HepG2 (cell line): Measurements from ENCODE around the gene IFNE. TPM values are rescaled to one million over a fixed set of nuclear protein-coding genes. Genes with fewer than 3 reads are reported as not detected.

Source experiments
- ATAC-seq: fragments of 200-7000 bp; cut with Tn5 transposase; 3 replicates; pipeline ENCODE4 v1.9.1; 2020; ENCODE audit warnings: mild to moderate bottlenecking, moderate library complexity
- BruUV-seq: library from RNA; stranded (reverse); fragments of 400-500 nt; replicated peaks from 2 replicates; lab custom pipeline; 2021; lab: Mats Ljungman, UMichigan
- CTCF ChIA-PET: fragments of 300-600 bp; formaldehyde crosslinking; extraction: SDS; loops from one replicate; lab custom pipeline; 2021; ENCODE audit warnings: low total read pairs, inconsistent platforms, low intra/inter-chr PET ratio; lab: Yijun Ruan, JAX
- POLR2A ChIA-PET: fragments of 350-600 bp; sonication (Branson Sonifier 250); formaldehyde crosslinking; loops from one replicate; lab custom pipeline; 2020; ENCODE audit warnings: antibody characterized with exemption, inconsistent platforms; lab: Yijun Ruan, JAX
- DNase-seq: peaks from one replicate; pipeline ENCODE4 v3.0.0-alpha.2; 2015; ENCODE audit warnings: low spot score
- FAIRE-seq: peaks from 3 replicates; lab custom pipeline; 2011; peaks lifted over from hg19 to GRCh38; lab: Jason Lieb, UNC
- H2AFZ ChIP-seq: one replicate; pipeline ENCODE4 v1.6.1; 2011; ENCODE audit warnings: low read length, inconsistent platforms
- H3K27ac ChIP-seq: fragments of 300-600 bp; 3 replicates; pipeline ENCODE4 v1.8.0; 2011; ENCODE audit warnings: mixed run types, mild to moderate bottlenecking, mixed read lengths, low read length, inconsistent platforms; ENCODE audit not compliant: insufficient read depth; ENCODE audit errors: extremely low read length
- H3K27me3 ChIP-seq, 2 experiments: fragments of 200-600 bp in 1 of 2; 2 replicates in 1 of 2; 3 replicates in 1 of 2; pipeline versions ENCODE4 v1.6.0 to v1.8.0; 2011; ENCODE audit warnings: low read length in 2 of 2, mild to moderate bottlenecking in 2 of 2, moderate library complexity in 2 of 2, inconsistent platforms in 1 of 2; ENCODE audit not compliant: insufficient read depth in 2 of 2, control insufficient read depth in 1 of 2
- H3K36me3 ChIP-seq, 2 experiments: fragments of 200-600 bp in 1 of 2; replicated peaks in 1 of 2; 2 replicates in 1 of 2; 3 replicates in 1 of 2; pipeline versions ENCODE4 v1.5.1 to v1.8.0; 2011; ENCODE audit warnings: low read length in 2 of 2, inconsistent platforms in 1 of 2; ENCODE audit not compliant: insufficient read depth in 2 of 2, control insufficient read depth in 1 of 2
- H3K4me1 ChIP-seq: 2 replicates; pipeline ENCODE4 v1.5.1; 2012; ENCODE audit warnings: low read length, inconsistent platforms; ENCODE audit not compliant: insufficient read depth
- H3K4me2 ChIP-seq: 2 replicates; pipeline ENCODE4 v1.6.0; 2011; ENCODE audit warnings: low read depth, low read length, inconsistent platforms
- H3K4me3 ChIP-seq, 3 experiments: fragments of 200-600 bp in 1 of 3; sonication (generic), shearing (Covaris generic) in 1 of 3; replicated peaks in 1 of 3; 2 replicates each; pipeline ENCODE4 v1.5.1; 2011 to 2016; ENCODE audit warnings: low read length in 3 of 3, inconsistent platforms in 2 of 3, low read depth in 2 of 3, mild to moderate bottlenecking in 2 of 3, control low read depth in 1 of 3, mixed read lengths in 1 of 3; ENCODE audit not compliant: insufficient read depth in 1 of 3
- H3K79me2 ChIP-seq: one replicate; pipeline ENCODE4 v1.6.1; 2011; ENCODE audit warnings: low read length, inconsistent platforms; ENCODE audit not compliant: insufficient read depth
- H3K9ac ChIP-seq: 2 replicates; pipeline ENCODE4 v1.6.0; 2011; ENCODE audit warnings: mild to moderate bottlenecking, low read depth, low read length, inconsistent platforms; ENCODE audit not compliant: insufficient read depth
- H3K9me3 ChIP-seq: 2 replicates; pipeline ENCODE4 v1.5.1; 2012; ENCODE audit warnings: mild to moderate bottlenecking, low read length
- H4K20me1 ChIP-seq: 2 replicates; pipeline ENCODE4 v1.6.0; 2011; ENCODE audit warnings: inconsistent platforms, mild to moderate bottlenecking, low read length, moderate library complexity; ENCODE audit not compliant: insufficient read depth
- ARNTL ChIP-seq: sonication (generic); formaldehyde crosslinking; IDR thresholded peaks from 2 replicates; pipeline ENCODE4 v1.4.0; 2020; ENCODE audit warnings: mild to moderate bottlenecking, missing genetic modification reagents
- KDM2A ChIP-seq: sonication (generic); formaldehyde crosslinking; IDR thresholded peaks from 2 replicates; pipeline ENCODE4 v1.4.0; 2020; ENCODE audit warnings: low read depth, missing genetic modification reagents, borderline replicate concordance
- ZBTB38 ChIP-seq: sonication (generic); formaldehyde crosslinking; IDR thresholded peaks from 2 replicates; pipeline ENCODE4 v1.5.1; 2020; ENCODE audit warnings: mild to moderate bottlenecking, missing genetic modification reagents
- ZBTB42 ChIP-seq: sonication (generic); formaldehyde crosslinking; IDR thresholded peaks from 2 replicates; pipeline ENCODE4 v1.5.0; 2020; ENCODE audit warnings: mild to moderate bottlenecking, missing genetic modification reagents
- WGBS: methylation state at CpG from one replicate; pipeline ENCODE4 v1.1.6; 2017; ENCODE audit warnings: low lambda C conversion rate; 5-methylcytosine and 5-hydroxymethylcytosine counted together
- in situ Hi-C: cut with HindIII; loops from 2 replicates; pipeline ENCODE4 v1.10.0; 2017; ENCODE audit warnings: low pct_unique_long_range_greater_than_20kb; ENCODE audit not compliant: extremely low pct_ligation_motif_present
- intact Hi-C: fragments of 100-400 bp; cut with micrococcal nuclease; formaldehyde crosslinking; loops from one replicate; pipeline ENCODE4 v1.10.0; 2022; ENCODE audit not compliant: unreplicated experiment
- polyA plus RNA-seq, 8 experiments: library from polyadenylated mRNA; depleted of rRNA in 3 of 8; stranded (reverse) in 7 of 8; unstranded in 1 of 8; fragments of >200 nt; fragmentation: Illumina TruSeq in 4 of 8; extraction: Trizol in 4 of 8; gene quantifications; 2 replicates each; pipeline versions ENCODE4 v1.2.1 to v1.2.3, GENCODE V29; 2011 to 2016; ENCODE audit warnings: low read depth in 4 of 8, missing spikeins in 1 of 8, mixed read lengths in 1 of 8; ENCODE audit not compliant: insufficient read depth in 1 of 8
- total RNA-seq, 5 experiments: library from RNA; depleted of rRNA; stranded (reverse); fragments of >200 nt; fragmentation: Illumina TruSeq; extraction: Trizol; gene quantifications; 2 replicates each; pipeline ENCODE4 v1.2.3, GENCODE V29; 2016; ENCODE audit warnings: low read depth in 1 of 5
- TF ChIP-seq, protein P1 (sequence below): sonication (generic); formaldehyde crosslinking; IDR thresholded peaks from 2 replicates; pipeline ENCODE4 v1.4.0; 2020; ENCODE audit warnings: mild to moderate bottlenecking, low read depth, missing genetic modification reagents
- TF ChIP-seq, protein P2 (sequence below): sonication (generic); formaldehyde crosslinking; IDR thresholded peaks from 2 replicates; pipeline ENCODE4 v1.4.0; 2020; ENCODE audit warnings: missing genetic modification reagents, mild to moderate bottlenecking, borderline replicate concordance
- TF ChIP-seq, protein P3 (sequence below): sonication (generic); formaldehyde crosslinking; IDR thresholded peaks from 2 replicates; pipeline ENCODE4 v1.4.0; 2020; ENCODE audit warnings: missing genetic modification reagents
- TF ChIP-seq, protein P4 (sequence below): sonication (generic); formaldehyde crosslinking; IDR thresholded peaks from 2 replicates; pipeline ENCODE4 v1.4.0; 2020; ENCODE audit warnings: missing genetic modification reagents; ENCODE audit errors: not compliant biosample characterization

IFNE gene
- total and polyA plus RNA-seq, 2 of the 13 experiments (the other 11 are each of a cell fraction or from before 2014, with no cell fraction given), result not detected

DNA sequence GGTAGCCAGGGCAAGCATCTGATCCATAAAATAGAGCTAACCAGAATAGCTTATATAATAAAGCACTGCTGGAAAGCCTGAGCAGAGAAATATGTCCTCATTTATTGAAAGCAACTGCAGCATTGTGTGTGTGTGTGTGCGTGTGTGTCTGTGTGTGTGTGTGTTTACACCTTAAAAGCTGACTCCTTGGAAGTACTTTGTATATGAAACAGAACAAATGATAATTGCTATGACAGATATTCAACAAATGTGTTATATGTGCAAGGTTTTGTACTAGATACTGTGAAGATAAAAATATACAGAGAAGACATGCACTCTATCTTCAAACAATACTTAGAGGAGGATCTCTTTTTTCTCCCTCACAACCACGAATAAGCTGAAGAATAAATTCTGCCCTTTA, 22.0 kb upstream of the IFNE start (continued):
- TF ChIP-seq KDM2A (CRISPR knock-in tag), result no peak
- TF ChIP-seq, all 625 proteins: peak for 0

DNA sequence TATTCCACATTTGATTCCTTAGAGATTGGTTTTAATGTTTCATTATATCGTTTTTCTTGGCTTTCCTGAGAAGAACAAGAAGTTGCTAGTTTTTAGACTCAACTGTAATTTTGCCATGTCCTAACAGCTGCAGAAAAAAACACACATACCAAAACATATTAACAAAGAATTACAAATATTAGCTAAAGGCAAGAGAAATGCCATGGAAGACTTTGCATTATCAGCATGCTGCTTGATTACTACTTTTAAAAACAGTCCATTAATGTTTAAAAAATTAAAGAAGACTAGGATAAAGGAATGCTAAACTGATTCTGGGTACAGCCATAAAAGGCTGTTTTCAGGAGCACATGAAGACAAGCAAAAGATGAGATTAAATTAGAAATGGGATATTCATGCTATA, 20.5 kb upstream of the IFNE start:
- Histone ChIP-seq H3K79me2 (no peaks in the 10 kb centered on the region), H3K4me2 (no peak overlapping the region), H3K27me3 (no peaks in the 10 kb centered on the region), H4K20me1 (no peaks in the 10 kb centered on the region), H3K27ac (no peak overlapping the region), H2AFZ (no peak overlapping the region), H3K9ac (no peak overlapping the region), H3K9me3 (no peaks in the 10 kb centered on the region), H3K4me1 (no peaks in the 10 kb centered on the region), H3K36me3 (no peaks in the 10 kb centered on the region), H3K4me3 (no peak overlapping the region)
- DNase-seq (no peak), FAIRE-seq (no peak), ATAC-seq (no peak)
- CTCF ChIA-PET, result no interaction called here
- POLR2A ChIA-PET, result no interaction called here
- in situ Hi-C loops, result no loop called here
- no TSS peak for BruUV-seq
- intact Hi-C loops, result no loop called here
- TF ChIP-seq ARNTL, result no peak
- TF ChIP-seq, protein P1, sequence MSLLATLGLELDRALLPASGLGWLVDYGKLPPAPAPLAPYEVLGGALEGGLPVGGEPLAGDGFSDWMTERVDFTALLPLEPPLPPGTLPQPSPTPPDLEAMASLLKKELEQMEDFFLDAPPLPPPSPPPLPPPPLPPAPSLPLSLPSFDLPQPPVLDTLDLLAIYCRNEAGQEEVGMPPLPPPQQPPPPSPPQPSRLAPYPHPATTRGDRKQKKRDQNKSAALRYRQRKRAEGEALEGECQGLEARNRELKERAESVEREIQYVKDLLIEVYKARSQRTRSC (CRISPR knock-in tag), result no peak
- TF ChIP-seq, protein P2, sequence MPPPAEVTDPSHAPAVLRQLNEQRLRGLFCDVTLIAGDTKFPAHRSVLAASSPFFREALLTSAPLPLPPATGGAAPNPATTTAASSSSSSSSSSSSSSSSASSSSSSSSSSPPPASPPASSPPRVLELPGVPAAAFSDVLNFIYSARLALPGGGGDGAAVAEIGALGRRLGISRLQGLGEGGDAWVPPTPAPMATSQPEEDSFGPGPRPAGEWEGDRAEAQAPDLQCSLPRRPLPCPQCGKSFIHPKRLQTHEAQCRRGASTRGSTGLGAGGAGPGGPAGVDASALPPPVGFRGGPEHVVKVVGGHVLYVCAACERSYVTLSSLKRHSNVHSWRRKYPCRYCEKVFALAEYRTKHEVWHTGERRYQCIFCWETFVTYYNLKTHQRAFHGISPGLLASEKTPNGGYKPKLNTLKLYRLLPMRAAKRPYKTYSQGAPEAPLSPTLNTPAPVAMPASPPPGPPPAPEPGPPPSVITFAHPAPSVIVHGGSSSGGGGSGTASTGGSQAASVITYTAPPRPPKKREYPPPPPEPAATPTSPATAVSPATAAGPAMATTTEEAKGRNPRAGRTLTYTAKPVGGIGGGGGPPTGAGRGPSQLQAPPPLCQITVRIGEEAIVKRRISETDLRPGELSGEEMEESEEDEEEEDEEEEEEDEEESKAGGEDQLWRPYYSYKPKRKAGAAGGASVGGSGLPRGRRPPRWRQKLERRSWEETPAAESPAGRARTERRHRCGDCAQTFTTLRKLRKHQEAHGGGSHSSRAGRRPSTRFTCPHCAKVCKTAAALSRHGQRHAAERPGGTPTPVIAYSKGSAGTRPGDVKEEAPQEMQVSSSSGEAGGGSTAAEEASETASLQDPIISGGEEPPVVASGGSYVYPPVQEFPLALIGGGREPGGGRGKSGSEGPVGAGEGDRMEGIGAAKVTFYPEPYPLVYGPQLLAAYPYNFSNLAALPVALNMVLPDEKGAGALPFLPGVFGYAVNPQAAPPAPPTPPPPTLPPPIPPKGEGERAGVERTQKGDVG (CRISPR knock-in tag), result no peak
- TF ChIP-seq ZBTB42 (CRISPR knock-in tag), result no peak
- TF ChIP-seq, protein P3, sequence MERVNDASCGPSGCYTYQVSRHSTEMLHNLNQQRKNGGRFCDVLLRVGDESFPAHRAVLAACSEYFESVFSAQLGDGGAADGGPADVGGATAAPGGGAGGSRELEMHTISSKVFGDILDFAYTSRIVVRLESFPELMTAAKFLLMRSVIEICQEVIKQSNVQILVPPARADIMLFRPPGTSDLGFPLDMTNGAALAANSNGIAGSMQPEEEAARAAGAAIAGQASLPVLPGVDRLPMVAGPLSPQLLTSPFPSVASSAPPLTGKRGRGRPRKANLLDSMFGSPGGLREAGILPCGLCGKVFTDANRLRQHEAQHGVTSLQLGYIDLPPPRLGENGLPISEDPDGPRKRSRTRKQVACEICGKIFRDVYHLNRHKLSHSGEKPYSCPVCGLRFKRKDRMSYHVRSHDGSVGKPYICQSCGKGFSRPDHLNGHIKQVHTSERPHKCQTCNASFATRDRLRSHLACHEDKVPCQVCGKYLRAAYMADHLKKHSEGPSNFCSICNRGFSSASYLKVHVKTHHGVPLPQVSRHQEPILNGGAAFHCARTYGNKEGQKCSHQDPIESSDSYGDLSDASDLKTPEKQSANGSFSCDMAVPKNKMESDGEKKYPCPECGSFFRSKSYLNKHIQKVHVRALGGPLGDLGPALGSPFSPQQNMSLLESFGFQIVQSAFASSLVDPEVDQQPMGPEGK, result no peak
- TF ChIP-seq ZBTB38 (CRISPR knock-in tag), result no peak
- TF ChIP-seq, protein P4, sequence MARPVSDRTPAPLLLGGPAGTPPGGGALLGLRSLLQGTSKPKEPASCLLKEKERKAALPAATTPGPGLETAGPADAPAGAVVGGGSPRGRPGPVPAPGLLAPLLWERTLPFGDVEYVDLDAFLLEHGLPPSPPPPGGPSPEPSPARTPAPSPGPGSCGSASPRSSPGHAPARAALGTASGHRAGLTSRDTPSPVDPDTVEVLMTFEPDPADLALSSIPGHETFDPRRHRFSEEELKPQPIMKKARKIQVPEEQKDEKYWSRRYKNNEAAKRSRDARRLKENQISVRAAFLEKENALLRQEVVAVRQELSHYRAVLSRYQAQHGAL (CRISPR knock-in tag), result no peak
- WGBS, result 0% methylated on average over 1 of the region's 1 CpG
